Fibroblast of villous mesenchyme (primary cell): Measurements from ENCODE around the gene STXBP5L. TPM values are rescaled to one million over a fixed set of nuclear protein-coding genes. Genes with fewer than 3 reads are reported as not detected.
A peak's percentile ranks its signal among the peaks of the same experiment; 100 is the strongest.
"Not testable (repeated sequence)": the region's sequence is repeated elsewhere in the genome, so short reads cannot be mapped to it uniquely, and the experiment has no call there.

ENCODE experiments used
- DNase-seq: peaks from one replicate; pipeline ENCODE4 v3.0.0-alpha.2; 2010; ENCODE audit warnings: low read depth
- H3K4me3 ChIP-seq: 2 replicates; pipeline ENCODE4 v1.5.1; 2011; ENCODE audit warnings: low read depth, mild to moderate bottlenecking, low read length
- small RNA-seq: library from RNA; depleted of rRNA; stranded (forward); fragments of <200 nt; gene quantifications from one replicate; pipeline ENCODE3, GENCODE V24; 2012
- total RNA-seq: library from RNA; depleted of rRNA; stranded (reverse); fragments of >200 nt; gene quantifications from 2 replicates; pipeline ENCODE4 v1.2.3, GENCODE V29; 2012
- TF ChIP-seq, protein P1 (sequence below): IDR thresholded peaks from 2 replicates; pipeline ENCODE4 v1.5.1; 2012; ENCODE audit warnings: low read depth, mild to moderate bottlenecking, low read length; ENCODE audit not compliant: insufficient read depth

The STXBP5L gene
- total RNA-seq, 1 donor: under 0.01 TPM

DNA sequence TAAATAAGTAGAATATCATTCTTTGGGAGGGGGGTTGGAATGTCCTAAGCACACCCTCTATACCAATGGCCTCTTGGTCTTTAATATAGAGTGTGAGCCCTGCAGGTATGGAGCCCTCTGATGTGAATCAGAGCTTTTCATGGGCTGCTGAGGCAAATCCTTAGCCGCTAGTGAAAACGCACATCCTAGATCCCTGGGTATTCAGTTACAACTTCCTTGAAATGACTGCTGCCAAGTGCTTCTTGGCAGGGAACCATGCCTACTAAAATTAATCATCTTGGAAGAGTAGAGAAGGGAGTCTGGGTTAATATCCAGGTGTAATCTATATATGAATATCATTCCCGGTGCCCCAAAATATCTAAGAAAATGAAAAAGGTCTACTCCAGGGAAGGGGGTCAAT lies 528.6 kb downstream of the STXBP5L start:
- TF ChIP-seq, protein P1, sequence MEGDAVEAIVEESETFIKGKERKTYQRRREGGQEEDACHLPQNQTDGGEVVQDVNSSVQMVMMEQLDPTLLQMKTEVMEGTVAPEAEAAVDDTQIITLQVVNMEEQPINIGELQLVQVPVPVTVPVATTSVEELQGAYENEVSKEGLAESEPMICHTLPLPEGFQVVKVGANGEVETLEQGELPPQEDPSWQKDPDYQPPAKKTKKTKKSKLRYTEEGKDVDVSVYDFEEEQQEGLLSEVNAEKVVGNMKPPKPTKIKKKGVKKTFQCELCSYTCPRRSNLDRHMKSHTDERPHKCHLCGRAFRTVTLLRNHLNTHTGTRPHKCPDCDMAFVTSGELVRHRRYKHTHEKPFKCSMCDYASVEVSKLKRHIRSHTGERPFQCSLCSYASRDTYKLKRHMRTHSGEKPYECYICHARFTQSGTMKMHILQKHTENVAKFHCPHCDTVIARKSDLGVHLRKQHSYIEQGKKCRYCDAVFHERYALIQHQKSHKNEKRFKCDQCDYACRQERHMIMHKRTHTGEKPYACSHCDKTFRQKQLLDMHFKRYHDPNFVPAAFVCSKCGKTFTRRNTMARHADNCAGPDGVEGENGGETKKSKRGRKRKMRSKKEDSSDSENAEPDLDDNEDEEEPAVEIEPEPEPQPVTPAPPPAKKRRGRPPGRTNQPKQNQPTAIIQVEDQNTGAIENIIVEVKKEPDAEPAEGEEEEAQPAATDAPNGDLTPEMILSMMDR: no peak
- H3K4me3 ChIP-seq: no peak overlapping the region
- no peak for DNase-seq

DNA sequence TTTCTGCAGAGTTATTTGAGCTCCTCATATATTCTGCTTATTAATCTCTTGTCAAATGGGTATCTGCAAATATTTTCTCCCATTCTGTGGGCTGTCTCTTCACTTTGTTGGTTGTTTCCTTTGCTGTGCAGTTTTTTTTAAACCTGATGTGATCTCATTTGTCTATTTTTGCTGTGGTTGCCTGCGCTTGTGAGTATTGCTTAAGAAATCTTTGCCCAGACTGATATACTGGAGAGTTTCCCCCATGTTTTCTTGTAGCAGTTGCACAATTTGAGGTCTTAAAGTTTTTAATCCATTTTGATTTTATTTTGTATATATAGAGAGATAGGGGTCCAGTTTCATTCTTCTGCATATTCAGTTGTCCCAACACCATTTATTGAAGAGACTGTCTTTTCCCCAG lies 535.5 kb downstream of the STXBP5L start:
- TF ChIP-seq, protein P1: no peak
- DNase-seq: peak; percentile 14
- H3K4me3 ChIP-seq: no peak overlapping the region

DNA sequence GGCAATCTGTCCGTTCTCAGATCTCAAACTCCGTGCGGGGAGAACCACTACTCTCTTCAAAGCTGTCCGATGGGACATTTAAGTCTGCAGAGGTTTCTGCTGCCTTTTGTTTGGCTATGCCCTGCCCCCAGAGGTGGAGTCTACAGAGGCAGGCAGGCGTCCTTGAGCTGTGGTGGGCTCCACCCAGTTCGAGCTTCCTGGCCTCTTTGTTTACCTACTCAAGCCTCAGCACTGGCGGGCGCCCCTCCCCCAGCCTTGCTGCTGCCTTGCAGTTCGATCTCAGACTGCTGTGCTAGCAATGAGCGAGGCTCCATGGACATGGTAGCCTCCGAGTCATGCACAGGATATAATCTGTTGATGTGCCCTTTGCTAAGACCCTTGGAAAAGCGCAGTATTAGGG lies 543.7 kb downstream of the STXBP5L start:
- DNase-seq, H3K4me3 ChIP-seq: not testable (repeated sequence)

DNA sequence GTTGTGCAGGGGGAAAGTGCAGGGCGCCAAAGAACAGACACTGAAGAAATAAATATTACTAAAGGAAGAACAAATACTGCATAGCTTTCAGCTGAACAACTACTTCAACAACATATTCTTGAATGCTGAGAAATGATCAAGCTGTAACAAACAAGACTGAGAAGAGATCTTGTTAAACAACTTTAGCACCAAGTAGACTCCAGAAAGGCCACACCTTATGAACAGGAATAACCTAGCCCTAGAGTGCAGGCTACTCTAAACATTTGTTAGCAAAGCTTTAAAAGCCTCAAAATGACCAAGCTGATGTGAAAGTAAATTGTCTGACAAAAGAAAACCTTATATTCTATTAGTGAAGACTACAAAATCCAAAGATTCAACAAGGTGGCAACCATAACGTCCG lies 554.6 kb downstream of the STXBP5L start:
- no peak for DNase-seq
- TF ChIP-seq, protein P1: no peak
- no peak overlapping the region for H3K4me3 ChIP-seq

DNA sequence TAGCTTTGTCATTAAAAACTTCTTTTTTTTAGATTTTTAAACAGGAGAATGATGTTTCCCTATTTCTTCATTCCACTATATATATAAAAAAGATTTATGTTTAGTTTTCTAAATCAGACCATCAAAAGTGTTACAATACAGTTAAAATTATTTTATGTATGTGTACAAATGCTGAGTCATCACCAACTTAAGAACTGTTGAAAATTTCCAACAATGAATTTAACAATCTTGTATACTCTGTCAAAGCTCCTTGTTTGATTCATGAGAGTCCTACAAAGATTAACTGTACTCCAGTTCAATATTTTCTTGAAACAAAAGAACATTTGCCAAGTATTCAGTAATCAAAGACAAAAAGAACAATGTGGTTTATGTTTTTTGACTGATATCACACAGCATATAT lies 555.7 kb downstream of the STXBP5L start:
- no peak for DNase-seq
- no peak overlapping the region for H3K4me3 ChIP-seq
- TF ChIP-seq, protein P1: no peak

DNA sequence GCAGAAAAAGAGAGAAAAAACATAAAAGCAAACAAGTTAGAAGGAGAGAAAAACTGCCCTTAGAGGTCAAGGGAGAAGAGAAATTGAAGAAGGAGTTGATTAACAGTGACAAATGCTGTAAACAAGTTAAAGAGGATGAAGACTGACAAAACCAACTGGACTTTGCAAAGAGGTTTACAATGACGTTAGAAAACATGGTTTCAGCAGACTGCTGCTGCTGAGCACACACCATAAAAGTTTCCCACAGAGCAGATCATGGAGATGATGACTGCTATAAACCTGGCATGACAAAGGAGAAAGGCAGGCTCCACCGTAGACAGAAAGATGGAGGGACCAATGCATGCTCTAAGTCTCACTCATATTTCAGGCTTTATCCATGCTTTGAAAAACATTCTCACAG lies 559.1 kb downstream of the STXBP5L start:
- DNase-seq: peak; percentile 42
- TF ChIP-seq, protein P1: no peak
- H3K4me3 ChIP-seq: no peak overlapping the region

DNA sequence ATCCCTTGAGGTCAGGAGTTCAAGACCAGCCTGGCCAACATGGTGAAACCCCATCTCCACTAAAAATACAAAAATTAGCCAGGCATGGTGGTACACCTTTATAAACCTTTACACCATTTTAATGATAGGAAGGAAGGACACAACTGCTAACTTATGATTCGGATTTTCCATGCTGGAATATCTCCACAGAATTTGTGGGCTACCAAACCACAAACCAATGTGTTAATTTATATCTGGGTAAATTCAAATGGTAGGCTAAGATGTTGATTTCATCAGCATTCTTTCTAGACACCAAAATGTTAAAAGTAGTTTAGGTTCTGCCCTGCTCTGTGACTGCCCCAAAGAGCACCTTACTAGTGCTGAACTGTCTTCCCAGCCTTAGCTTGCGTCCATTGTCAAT lies 565.0 kb downstream of the STXBP5L start:
- H3K4me3 ChIP-seq: no peak overlapping the region
- DNase-seq: no peak
- TF ChIP-seq, protein P1: no peak

Small RNA genes within 50 kb of the gene (small RNA-seq; reads per million reads assigned to genes)
- gene MIR5682: not detected

Other genes starting within 250 kb of the STXBP5L start
- gene HGD, start 226.0 kb upstream of the STXBP5L start, total RNA-seq: 0.32 and 0.43 TPM in 2 replicates
- 16.1 and 18.1 TPM in 2 replicates for gene RABL3, start 165.7 kb upstream of the STXBP5L start, total RNA-seq
- gene GTF2E1, start 165.5 kb upstream of the STXBP5L start, total RNA-seq: 16.1 and 32.4 TPM in 2 replicates